GM12891 (cell line): ENCODE measurements around the gene CSPG4.
"Not testable (repeated sequence)": the region's sequence is repeated elsewhere in the genome, so short reads cannot be mapped to it uniquely, and the experiment has no call there.

Experiments
- DNase-seq: peaks from one replicate; pipeline ENCODE4 v3.0.0; 2011; ENCODE audit warnings: low spot score; ENCODE audit not compliant: insufficient read length
- FAIRE-seq: peaks from 2 replicates; lab custom pipeline; 2011; peaks lifted over from hg19 to GRCh38; lab: Jason Lieb, UNC
- PAX5 ChIP-seq: IDR thresholded peaks from 2 replicates; pipeline ENCODE4 v1.6.1; 2011; ENCODE audit warnings: low read length, moderate library complexity, mild to moderate bottlenecking; ENCODE audit not compliant: insufficient read depth, severe bottlenecking
- POLR2A ChIP-seq: IDR thresholded peaks from 2 replicates; pipeline ENCODE4 v1.6.1; 2011; ENCODE audit warnings: low read depth, low read length, control low read depth
- POLR2AphosphoS5 ChIP-seq: IDR thresholded peaks from 2 replicates; pipeline ENCODE4 v1.6.1; 2011; ENCODE audit warnings: low read depth, low read length, control low read depth
- POU2F2 ChIP-seq: IDR thresholded peaks from 2 replicates; pipeline ENCODE4 v1.6.1; 2011; ENCODE audit warnings: low read depth, mild to moderate bottlenecking, control low read depth, low read length, moderate library complexity
- SPI1 ChIP-seq: IDR thresholded peaks from 2 replicates; pipeline ENCODE4 v1.6.1; 2011; ENCODE audit warnings: low read depth, low read length, control low read depth
- TAF1 ChIP-seq: IDR thresholded peaks from 2 replicates; pipeline ENCODE4 v1.6.1; 2011; ENCODE audit warnings: low read depth, low read length, control low read depth

Gene CSPG4

GRCh38 chr15:75705854-75706681, 6.6 kb downstream of the CSPG4 start:
- TF ChIP-seq POLR2A = no peak
- TF ChIP-seq POLR2AphosphoS5 = no peak
- no peak for TF ChIP-seq POU2F2
- TF ChIP-seq SPI1 = no peak
- TF ChIP-seq TAF1 = no peak
- no peak for TF ChIP-seq PAX5
- DNase-seq (no peak), FAIRE-seq (peak; percentile 60)

- not testable (repeated sequence) for DNase-seq, FAIRE-seq
Observed at GRCh38 chr15:75705375-75705774, 7.3 kb downstream of the CSPG4 start.

- TF ChIP-seq POLR2A (no peak), PAX5 (no peak), POLR2AphosphoS5 (no peak), SPI1 (no peak), POU2F2 (no peak), TAF1 (no peak)
- FAIRE-seq (no peak), DNase-seq (no peak)
Observed at GRCh38 chr15:75704618-75705017, 8.0 kb downstream of the CSPG4 start.

- DNase-seq (no peak), FAIRE-seq (no peak)
- no peak for TF ChIP-seq POU2F2
- no peak for TF ChIP-seq POLR2AphosphoS5
- TF ChIP-seq SPI1 = no peak
- no peak for TF ChIP-seq TAF1
- TF ChIP-seq POLR2A = no peak
- TF ChIP-seq PAX5 = no peak
Observed at GRCh38 chr15:75704263-75704615, 8.4 kb downstream of the CSPG4 start.

GRCh38 chr15:75703440-75704262, 9.0 kb downstream of the CSPG4 start:
- DNase-seq = not testable (repeated sequence)

GRCh38 chr15:75702436-75702835, 10.2 kb downstream of the CSPG4 start:
- no peak for DNase-seq
- TF ChIP-seq POU2F2 = no peak
- no peak for TF ChIP-seq PAX5
- TF ChIP-seq POLR2AphosphoS5 = no peak
- no peak for TF ChIP-seq POLR2A
- peak; percentile 86 for FAIRE-seq

More at GRCh38 chr15:75703440-75704262, 9.0 kb downstream of the CSPG4 start:
- FAIRE-seq = peak; percentile 77

- peak; percentile 77 for FAIRE-seq
- DNase-seq = not testable (repeated sequence)
Observed at GRCh38 chr15:75701071-75702003, 11.3 kb downstream of the CSPG4 start.

- peak; percentile 99 for FAIRE-seq
- not testable (repeated sequence) for DNase-seq
Observed at GRCh38 chr15:75699961-75700874, 12.4 kb downstream of the CSPG4 start.

- not testable (repeated sequence) for DNase-seq, FAIRE-seq
Observed at GRCh38 chr15:75699517-75699916, 13.1 kb downstream of the CSPG4 start.

GRCh38 chr15:75697974-75698747, 14.5 kb downstream of the CSPG4 start:
- not testable (repeated sequence) for FAIRE-seq, DNase-seq
